ENCODE measurements around the gene DNER.

DNA sequence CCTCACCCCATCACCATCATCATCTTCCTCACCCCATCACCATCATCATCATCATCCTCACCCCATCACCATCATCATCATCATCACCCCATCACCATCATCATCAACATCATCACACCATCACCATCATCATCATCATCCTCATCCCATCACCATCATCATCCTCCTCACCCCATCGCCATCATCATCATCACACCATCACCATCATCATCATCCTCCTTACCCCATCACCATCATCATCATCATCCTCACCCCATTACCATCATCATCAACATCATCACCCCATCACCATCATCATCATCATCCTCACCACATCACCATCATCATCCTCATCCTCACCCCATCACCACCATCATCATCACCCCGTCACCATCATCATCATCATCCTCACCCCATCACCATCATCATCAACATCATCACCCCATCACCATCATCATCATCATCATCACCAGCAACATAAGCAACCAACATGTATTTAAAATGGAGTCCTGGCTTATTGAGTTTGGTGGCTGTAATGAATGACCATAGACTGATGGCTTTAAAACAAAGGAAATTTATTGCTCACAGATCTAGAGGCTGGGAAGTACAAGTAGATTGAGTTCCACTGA is 150.0 kb downstream of the DNER start:
- TF ChIP-seq, protein P1, sequence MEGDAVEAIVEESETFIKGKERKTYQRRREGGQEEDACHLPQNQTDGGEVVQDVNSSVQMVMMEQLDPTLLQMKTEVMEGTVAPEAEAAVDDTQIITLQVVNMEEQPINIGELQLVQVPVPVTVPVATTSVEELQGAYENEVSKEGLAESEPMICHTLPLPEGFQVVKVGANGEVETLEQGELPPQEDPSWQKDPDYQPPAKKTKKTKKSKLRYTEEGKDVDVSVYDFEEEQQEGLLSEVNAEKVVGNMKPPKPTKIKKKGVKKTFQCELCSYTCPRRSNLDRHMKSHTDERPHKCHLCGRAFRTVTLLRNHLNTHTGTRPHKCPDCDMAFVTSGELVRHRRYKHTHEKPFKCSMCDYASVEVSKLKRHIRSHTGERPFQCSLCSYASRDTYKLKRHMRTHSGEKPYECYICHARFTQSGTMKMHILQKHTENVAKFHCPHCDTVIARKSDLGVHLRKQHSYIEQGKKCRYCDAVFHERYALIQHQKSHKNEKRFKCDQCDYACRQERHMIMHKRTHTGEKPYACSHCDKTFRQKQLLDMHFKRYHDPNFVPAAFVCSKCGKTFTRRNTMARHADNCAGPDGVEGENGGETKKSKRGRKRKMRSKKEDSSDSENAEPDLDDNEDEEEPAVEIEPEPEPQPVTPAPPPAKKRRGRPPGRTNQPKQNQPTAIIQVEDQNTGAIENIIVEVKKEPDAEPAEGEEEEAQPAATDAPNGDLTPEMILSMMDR (conservative IDR thresholded peaks at IDR 0.05), result no peak
- no peak for TF ChIP-seq EZH2 (IDR thresholded peaks at IDR 0.05; ENCODE audit: low read depth)
